Retinal pigment epithelial cell (primary cell): ENCODE results near the gene MGAT5.

Source experiments
- DNase-seq: peaks from one replicate; pipeline ENCODE4 v3.0.0-alpha.2; 2010; ENCODE audit warnings: low read depth
- H3K4me3 ChIP-seq: 2 replicates; pipeline ENCODE4 v1.5.1; 2011; ENCODE audit warnings: mild to moderate bottlenecking, low read length, control low read depth, moderate library complexity
- CTCF ChIP-seq: conservative IDR thresholded peaks from 2 replicates; pipeline ENCODE4 v1.5.1; 2011; ENCODE audit warnings: low read depth, low read length, control low read depth, inconsistent platforms

The MGAT5 gene

GRCh38 chr2:134377730-134378129 lies 123.9 kb downstream of the MGAT5 start:
- H3K4me3 ChIP-seq, result no peak overlapping the region
- TF ChIP-seq CTCF, result no peak
- DNase-seq, result no peak

- DNase-seq, result no peak
- H3K4me3 ChIP-seq, result no peak overlapping the region
- TF ChIP-seq CTCF, result no peak
These were observed 125.4 kb downstream of the MGAT5 start for GRCh38 chr2:134379293-134379692.

- no peak for DNase-seq
- H3K4me3 ChIP-seq, result no peak overlapping the region
- TF ChIP-seq CTCF, result no peak
These were observed 125.8 kb downstream of the MGAT5 start for GRCh38 chr2:134379722-134380121.

- no peak for DNase-seq
- no peak overlapping the region for H3K4me3 ChIP-seq
- TF ChIP-seq CTCF, result no peak
These were observed 127.3 kb downstream of the MGAT5 start for GRCh38 chr2:134381141-134381540.

- no peak for DNase-seq
- H3K4me3 ChIP-seq, result no peak overlapping the region
- no peak for TF ChIP-seq CTCF
These were observed 130.3 kb downstream of the MGAT5 start for GRCh38 chr2:134384131-134384530.

GRCh38 chr2:134385195-134385594 lies 131.3 kb downstream of the MGAT5 start:
- DNase-seq, result no peak
- no peak overlapping the region for H3K4me3 ChIP-seq
- TF ChIP-seq CTCF, result no peak

- no peak overlapping the region for H3K4me3 ChIP-seq
- DNase-seq, result no peak
- TF ChIP-seq CTCF, result no peak
These were observed 132.4 kb downstream of the MGAT5 start for GRCh38 chr2:134386310-134386709.
